ENCODE results near the gene TEKT4. TPM values are rescaled to one million over a fixed set of nuclear protein-coding genes. Genes with fewer than 3 reads are reported as not detected.
A peak's percentile ranks its signal among the peaks of the same experiment; 100 is the strongest.
"Not testable (repeated sequence)": the region's sequence is repeated elsewhere in the genome, so short reads cannot be mapped to it uniquely, and the experiment has no call there.

TEKT4 gene
- total RNA-seq, 1 experiment from 2014 or later, result not detected

GRCh38 chr2:94890234-94890633, 19.0 kb downstream of the TEKT4 start:
- H3K36me3 Mint-ChIP-seq, result no peaks in the 10 kb centered on the region
- no peaks in the 10 kb centered on the region for H3K27me3 Mint-ChIP-seq (ENCODE audit: low read depth)
- H3K4me1 Mint-ChIP-seq, result peaks cover 62% of the 10 kb centered on the region
- H3K27ac Mint-ChIP-seq, result peak overlapping the region; percentile 84
- no peaks in the 10 kb centered on the region for H3K9me3 Mint-ChIP-seq
- POLR2A ChIA-PET, result no interaction called here
- TF ChIP-seq ZNF425 (CRISPR knock-in tag; conservative IDR thresholded peaks at IDR 0.05) (no peak), SMAD3 (CRISPR knock-in tag; IDR thresholded peaks at IDR 0.05; ENCODE audit: borderline replicate concordance) (no peak), FOXJ3 (CRISPR knock-in tag; IDR thresholded peaks at IDR 0.05; ENCODE audit: borderline replicate concordance) (no peak), IRF2 (CRISPR knock-in tag; IDR thresholded peaks at IDR 0.05; ENCODE audit: borderline replicate concordance, low read depth) (no peak), TP53 (CRISPR knock-in tag; IDR thresholded peaks at IDR 0.05) (no peak), NR2C2 (CRISPR knock-in tag; IDR thresholded peaks at IDR 0.05) (no peak), MLX (CRISPR knock-in tag; IDR thresholded peaks at IDR 0.05) (no peak), SOX15 (CRISPR knock-in tag; IDR thresholded peaks at IDR 0.05) (no peak), FOXP4 (CRISPR knock-in tag; IDR thresholded peaks at IDR 0.05) (no peak), ZNF416 (CRISPR knock-in tag; IDR thresholded peaks at IDR 0.05) (no peak), USF1 (CRISPR knock-in tag; IDR thresholded peaks at IDR 0.05) (no peak), PREB (CRISPR knock-in tag; IDR thresholded peaks at IDR 0.05; ENCODE audit: borderline replicate concordance) (no peak)
- DNase-seq (ENCODE audit: low spot score) (no peak), ATAC-seq (no peak; the same call in 1 of the 2 replicates)
- CTCF ChIA-PET, result interaction anchor here (1.2 to 2.0 kb wide), 3 partner anchors 15 to 67 kb away, joined by 7 to 17 read pairs (median 8); no protein-coding TSS in a partner anchor
- H3K4me3 Mint-ChIP-seq, result peak overlapping the region; percentile 29

- H3K36me3 Mint-ChIP-seq; H3K27me3 Mint-ChIP-seq (ENCODE audit: low read depth); H3K27ac Mint-ChIP-seq; DNase-seq (ENCODE audit: low spot score); CTCF ChIA-PET; H3K9me3 Mint-ChIP-seq; ATAC-seq; POLR2A ChIA-PET; H3K4me3 Mint-ChIP-seq: not testable (repeated sequence)
- peaks cover 51% of the 10 kb centered on the region for H3K4me1 Mint-ChIP-seq
These were observed 24.0 kb downstream of the TEKT4 start for GRCh38 chr2:94895273-94895672.

GRCh38 chr2:94906976-94907375, 35.7 kb downstream of the TEKT4 start:
- ATAC-seq; CTCF ChIA-PET; DNase-seq (ENCODE audit: low spot score); POLR2A ChIA-PET; H3K27ac Mint-ChIP-seq; H3K4me3 Mint-ChIP-seq; H3K36me3 Mint-ChIP-seq; H3K4me1 Mint-ChIP-seq; H3K27me3 Mint-ChIP-seq (ENCODE audit: low read depth): not testable (repeated sequence)
- H3K9me3 Mint-ChIP-seq, result peaks cover 39% of the 10 kb centered on the region

- H3K9me3 Mint-ChIP-seq, result peaks cover 43% of the 10 kb centered on the region
- no peak overlapping the region for H3K4me3 Mint-ChIP-seq
- CTCF ChIA-PET, result no interaction called here
- TF ChIP-seq ZNF281 (CRISPR knock-in tag; IDR thresholded peaks at IDR 0.05) (no peak), MAX (CRISPR knock-in tag; IDR thresholded peaks at IDR 0.05) (no peak), ATF1 (CRISPR knock-in tag; IDR thresholded peaks at IDR 0.05) (no peak)
These were observed 52.0 kb downstream of the TEKT4 start for GRCh38 chr2:94923196-94923595.

More at GRCh38 chr2:94923196-94923595, 52.0 kb downstream of the TEKT4 start:
- H3K36me3 Mint-ChIP-seq, result peaks cover 6% of the 10 kb centered on the region
- no peak for ATAC-seq
- no peak overlapping the region for H3K27ac Mint-ChIP-seq
- POLR2A ChIA-PET, result no interaction called here
- no peak for DNase-seq (ENCODE audit: low spot score)
- no peaks in the 10 kb centered on the region for H3K4me1 Mint-ChIP-seq
- peaks cover 8% of the 10 kb centered on the region for H3K27me3 Mint-ChIP-seq (ENCODE audit: low read depth)
